HG03575 (cell line): ENCODE measurements around the gene ZNF844.
"Not testable (repeated sequence)": the region's sequence is repeated elsewhere in the genome, so short reads cannot be mapped to it uniquely, and the experiment has no call there.

Experiments used
- ATAC-seq: cut with Tn5 transposase; IDR thresholded peaks from one replicate; pipeline ENCODE4 v1.9.1; 2021; ENCODE audit not compliant: unreplicated experiment, insufficient number of reproducible peaks, low FRiP score; ENCODE audit errors: extremely low read depth

Gene ZNF844

GRCh38 chr19:12090807-12091206 is 26.3 kb downstream of the ZNF844 start:
- no peak for ATAC-seq

DNA sequence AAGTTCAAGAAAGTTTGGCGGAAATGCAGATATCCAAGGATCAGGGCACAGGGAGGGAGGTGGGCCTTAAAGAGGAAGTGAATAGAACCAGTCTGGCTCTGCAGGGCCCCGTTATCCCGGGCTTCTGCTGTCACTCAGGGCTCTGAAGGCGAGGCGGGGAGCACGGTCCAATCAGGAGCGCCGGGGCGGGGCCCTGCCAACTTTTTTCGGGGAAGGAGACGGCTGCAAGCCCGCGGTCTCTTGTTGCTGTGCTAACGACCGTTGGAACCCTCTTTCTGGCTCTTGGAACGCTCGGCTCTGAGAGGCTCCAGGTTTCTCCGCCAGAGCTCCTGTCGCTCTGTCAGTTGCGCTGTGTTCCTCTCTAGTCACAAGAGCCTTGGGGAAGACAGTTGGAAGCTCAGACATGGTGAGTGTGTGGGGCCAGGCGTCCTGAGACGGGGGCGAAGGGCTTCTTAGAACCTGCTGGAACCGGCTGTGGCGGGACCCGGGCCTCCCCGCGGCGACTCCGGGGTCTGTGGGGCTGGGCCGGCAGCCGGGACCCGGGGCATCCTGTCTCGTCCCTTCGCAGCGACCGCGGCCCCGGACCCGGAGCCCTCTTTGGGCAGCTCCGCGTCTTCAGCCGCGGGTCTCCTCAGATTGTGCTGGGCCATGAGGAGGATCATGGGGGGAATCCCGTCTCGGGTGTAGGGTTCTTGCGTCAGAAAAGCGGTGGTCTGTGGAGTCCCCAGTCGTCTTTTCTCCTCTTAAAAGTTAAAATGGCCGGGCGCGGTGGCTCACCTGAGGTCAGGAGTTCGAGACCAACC is 27.7 kb downstream of the ZNF844 start:
- no peak for ATAC-seq

DNA sequence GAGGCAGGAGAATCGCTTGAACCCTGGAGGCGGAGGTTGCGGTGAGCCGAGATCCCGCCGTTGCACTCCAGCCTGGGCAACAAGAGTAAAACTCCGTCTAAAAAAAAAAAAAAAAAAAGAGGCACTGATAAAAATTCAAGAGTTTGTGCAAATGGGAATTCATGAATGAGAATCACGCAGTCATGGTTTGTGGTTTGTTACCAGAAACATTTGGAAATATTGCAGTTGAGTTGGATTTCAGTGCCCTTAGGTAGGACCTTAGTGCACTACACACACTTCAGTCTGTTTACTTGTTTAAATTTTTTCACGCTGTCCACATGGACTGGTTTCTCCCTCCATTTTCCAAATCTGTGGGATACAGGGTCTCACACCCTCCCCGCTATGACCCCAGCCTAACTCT is 28.4 kb downstream of the ZNF844 start:
- no peak for ATAC-seq

DNA sequence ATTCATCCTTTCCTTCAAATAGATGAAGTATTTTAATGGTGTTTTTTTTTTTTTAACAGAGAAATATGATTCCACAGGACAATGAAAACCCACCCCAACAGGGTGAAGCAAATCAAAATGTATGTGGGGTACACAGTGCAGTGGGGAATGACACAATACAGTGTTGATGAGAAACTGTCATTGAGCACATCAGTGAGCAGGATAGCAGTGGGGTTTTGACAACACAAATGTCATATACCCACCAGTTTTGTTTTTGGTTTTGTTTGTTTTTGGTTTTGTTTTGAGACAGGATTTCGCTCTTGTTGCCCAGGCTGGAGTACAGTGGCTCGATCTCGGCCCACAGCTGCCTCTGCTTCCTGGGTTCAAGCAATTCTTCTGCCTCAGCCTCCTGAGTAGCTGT is 29.2 kb downstream of the ZNF844 start:
- no peak for ATAC-seq

DNA sequence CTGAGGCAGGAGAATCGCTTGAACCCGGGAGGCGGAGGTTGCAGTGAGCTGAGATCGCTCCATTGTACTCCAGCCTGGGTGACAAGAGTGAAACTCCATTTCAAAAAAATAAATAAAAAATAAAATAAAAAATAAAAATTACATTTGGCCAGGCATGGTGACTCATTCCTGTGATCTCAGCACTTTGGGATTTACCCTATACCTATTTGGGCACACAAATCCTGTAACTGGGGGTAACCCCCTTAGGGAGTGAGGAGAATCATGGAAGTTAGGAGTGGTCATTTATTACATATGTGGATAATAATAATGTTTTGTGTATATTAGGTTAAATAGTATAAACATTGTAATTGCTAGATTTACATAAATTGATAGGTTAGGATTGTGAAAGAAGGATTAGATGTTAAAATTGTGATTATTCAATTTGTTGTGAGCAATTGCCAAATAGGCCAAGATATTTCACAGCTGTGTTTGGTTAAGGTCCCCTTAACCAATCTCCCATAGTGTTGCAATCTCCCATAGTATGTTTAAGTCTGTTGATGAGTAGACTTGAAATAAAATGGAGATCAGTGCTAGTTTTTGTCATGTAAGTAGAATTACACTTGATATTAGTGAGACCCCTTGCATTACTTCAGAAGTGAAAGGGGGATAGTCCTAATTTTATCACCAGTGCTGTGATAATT is 30.7 kb downstream of the ZNF844 start:
- no peak for ATAC-seq

- no peak for ATAC-seq
Measured at GRCh38 chr19:12098040-12098439, 33.5 kb downstream of the ZNF844 start.

DNA sequence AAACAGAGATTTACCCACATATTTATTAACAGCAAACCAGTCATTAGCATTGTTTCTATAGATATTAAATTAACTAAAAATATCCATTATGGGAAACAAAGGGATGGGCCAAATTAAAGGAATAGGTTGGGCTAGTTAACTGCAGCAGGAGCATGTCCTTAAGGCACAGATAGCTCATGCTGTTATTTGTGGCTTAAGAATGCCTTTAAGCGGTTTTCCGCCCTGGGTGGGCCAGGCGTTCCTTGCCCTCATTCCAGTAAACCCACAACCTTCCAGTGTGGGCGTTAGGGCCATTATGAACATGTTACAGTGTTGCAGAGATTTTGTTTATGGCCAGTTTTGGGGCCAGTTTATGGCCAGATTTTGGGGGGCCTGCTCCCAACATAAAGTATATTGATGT is 39.4 kb downstream of the ZNF844 start:
- ATAC-seq: not testable (repeated sequence)

GRCh38 chr19:12111176-12111575 is 46.6 kb downstream of the ZNF844 start:
- no peak for ATAC-seq

- no peak for ATAC-seq
Measured at GRCh38 chr19:12111943-12112637, 47.6 kb downstream of the ZNF844 start.

GRCh38 chr19:12112701-12113100 is 48.2 kb downstream of the ZNF844 start:
- ATAC-seq: no peak

DNA sequence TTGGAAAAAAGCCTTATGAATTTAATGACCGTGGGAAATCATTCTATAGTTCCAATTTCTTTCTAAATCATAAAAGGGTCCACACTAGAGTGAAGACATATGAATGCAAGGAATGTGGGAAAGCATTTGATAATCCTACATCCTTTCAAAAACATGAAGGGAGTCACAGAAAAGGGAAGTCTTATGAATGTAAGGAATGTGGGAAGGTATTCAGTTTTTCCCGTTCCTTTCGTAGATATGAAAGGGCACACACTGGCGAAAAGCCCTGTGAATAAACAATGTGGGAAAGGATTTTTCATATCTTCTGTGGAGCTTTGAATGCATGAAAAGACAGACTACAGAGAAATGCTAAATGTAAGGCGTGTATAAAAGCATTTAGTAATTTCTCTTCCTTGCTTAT is 48.6 kb downstream of the ZNF844 start:
- ATAC-seq: no peak

DNA sequence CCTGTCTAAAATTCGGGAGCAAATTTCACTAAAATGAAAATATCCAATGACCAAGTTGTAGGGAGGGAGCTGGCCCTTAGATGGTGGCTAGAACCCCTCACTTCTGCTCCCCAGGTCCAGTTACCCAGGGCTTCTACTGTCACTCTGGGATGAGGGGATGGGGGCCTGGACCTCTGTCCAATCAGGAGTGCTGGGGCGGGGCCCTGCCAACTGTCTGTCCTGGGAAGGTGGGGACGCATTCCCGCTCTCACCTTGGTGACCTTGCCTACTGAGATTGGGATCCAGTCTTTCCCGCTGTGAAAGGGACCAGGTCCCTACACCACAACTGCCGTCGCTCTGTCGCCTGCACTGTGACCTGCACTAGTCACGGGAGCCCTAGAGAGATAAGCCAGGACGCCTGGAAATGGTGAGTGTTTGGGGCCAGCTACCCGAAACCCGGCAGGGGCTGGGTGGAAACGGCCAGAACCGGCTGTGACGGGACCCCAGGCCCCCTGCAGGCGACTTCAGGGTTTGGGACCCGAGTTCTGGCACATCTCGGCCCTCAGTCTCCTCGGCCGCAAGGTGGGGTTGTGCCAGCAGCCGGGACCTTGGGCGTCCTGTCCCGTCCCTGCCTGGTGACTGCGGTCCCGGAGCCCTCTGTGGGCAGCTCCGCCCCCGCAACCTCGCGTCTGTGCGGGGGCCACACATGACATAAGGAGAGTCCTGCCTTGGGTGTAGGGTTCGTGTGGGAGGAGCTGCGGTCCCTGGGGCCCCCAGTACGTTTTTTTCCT is 52.9 kb downstream of the ZNF844 start:
- ATAC-seq: no peak

DNA sequence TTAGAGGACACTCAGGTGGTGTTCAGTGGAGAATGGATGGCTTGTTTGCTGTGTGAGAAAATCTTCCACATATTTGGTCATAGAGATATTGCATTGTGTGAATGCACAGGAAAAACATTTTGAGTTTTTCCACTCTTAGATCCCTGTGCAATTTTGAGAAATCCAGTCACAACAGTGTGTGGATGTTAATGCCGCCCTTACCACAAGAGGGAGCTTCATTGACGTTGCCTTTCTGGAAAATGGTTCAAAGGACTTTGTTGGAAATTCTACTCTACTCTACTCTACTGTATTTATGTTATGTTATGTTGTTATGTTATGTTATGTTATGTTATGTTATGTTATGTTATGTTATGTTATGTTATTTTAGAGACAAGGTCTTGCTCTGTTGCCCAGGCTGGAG is 62.2 kb downstream of the ZNF844 start:
- ATAC-seq: no peak
